ENCODE results near the gene AIFM1.

DNA sequence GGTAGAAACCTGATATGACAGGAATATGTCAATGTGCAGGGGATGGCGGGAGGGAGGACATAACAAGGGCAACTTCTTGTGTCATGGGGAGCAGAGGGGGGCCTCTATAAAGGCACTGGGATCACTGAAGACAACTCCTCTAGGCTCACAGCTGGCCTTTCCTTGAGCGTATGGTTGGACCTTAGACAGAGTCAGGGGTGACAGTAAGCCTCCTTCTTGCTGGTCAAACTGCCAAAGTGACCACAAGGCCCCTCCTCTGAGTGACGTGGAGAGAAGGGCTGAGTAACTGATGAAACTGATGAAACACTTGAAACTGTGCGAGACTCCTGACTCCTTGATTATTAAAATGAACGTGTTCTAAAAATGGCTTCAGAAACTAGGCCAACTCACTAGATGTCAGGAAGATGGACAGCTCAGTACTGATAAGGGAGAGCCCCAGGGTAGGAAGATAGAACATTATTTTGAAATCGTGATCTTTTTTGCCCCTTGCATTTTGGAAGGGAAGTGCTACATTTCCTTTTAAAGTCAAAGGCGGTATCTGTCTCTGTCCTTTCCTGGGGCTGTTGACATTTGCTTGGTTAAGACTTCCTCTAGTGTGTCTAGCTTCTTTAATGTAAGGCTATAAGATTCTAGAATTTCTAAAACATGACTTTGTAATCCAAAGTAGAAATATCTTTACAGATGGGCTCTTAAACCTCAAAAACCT is 7.7 kb upstream of the AIFM1 start:
- peak; percentile 49 for TF ChIP-seq POLR2A (IDR thresholded peaks at IDR 0.05; ENCODE audit: low read length)
- no peak for TF ChIP-seq GATA1 (IDR thresholded peaks at IDR 0.05; ENCODE audit: low read depth, low read length)

Measured in erythroblast (primary cell).